A673 (cell line): ENCODE data around the gene DIAPH1. TPM values are rescaled to one million over a fixed set of nuclear protein-coding genes. Genes with fewer than 3 reads are reported as not detected.

ENCODE experiments used
- BruUV-seq: library from RNA; stranded (reverse); fragments of 400-500 nt; replicated peaks from 2 replicates; lab custom pipeline; 2021; lab: Mats Ljungman, UMichigan
- CTCF ChIA-PET: fragments of 300-600 bp; sonication (Branson Sonifier 250); formaldehyde crosslinking; loops from one replicate; lab custom pipeline; 2022; ENCODE audit warnings: antibody characterized with exemption; lab: Charles Lee
- POLR2A ChIA-PET: fragments of 300-600 bp; sonication (Branson Sonifier 250); formaldehyde crosslinking; loops from one replicate; lab custom pipeline; 2022; ENCODE audit warnings: antibody characterized with exemption; ENCODE audit not compliant: low non-redundant PET; lab: Charles Lee
- DNase-seq: peaks from one replicate; pipeline ENCODE4 v3.0.0-alpha.2; 2015; ENCODE audit warnings: low spot score
- H3K27ac ChIP-seq: fragments of 200-600 bp; sonication (generic); 2 replicates; pipeline ENCODE4 v1.5.1; 2016; ENCODE audit warnings: mixed run types, low read depth, mild to moderate bottlenecking, mixed read lengths, antibody characterized with exemption, low read length; ENCODE audit not compliant: poor library complexity, severe bottlenecking
- H3K27me3 ChIP-seq: fragments of 200-600 bp; sonication (generic); replicated peaks from 2 replicates; pipeline ENCODE4 v1.6.1; 2017; ENCODE audit warnings: mixed run types, low read depth, mild to moderate bottlenecking, mixed read lengths, antibody characterized with exemption, low read length; ENCODE audit not compliant: insufficient read depth, poor library complexity
- H3K36me3 ChIP-seq: fragments of 200-600 bp; sonication (generic); 2 replicates; pipeline ENCODE4 v1.6.1; 2016; ENCODE audit warnings: mixed run types, mild to moderate bottlenecking, mixed read lengths, antibody characterized with exemption, low read length; ENCODE audit not compliant: insufficient read depth, poor library complexity, severe bottlenecking
- H3K4me1 ChIP-seq: fragments of 200-600 bp; sonication (generic); 2 replicates; pipeline ENCODE4 v1.6.1; 2017; ENCODE audit warnings: mixed run types, mild to moderate bottlenecking, mixed read lengths, antibody characterized with exemption, low read length; ENCODE audit not compliant: insufficient read depth, poor library complexity, severe bottlenecking
- H3K4me3 ChIP-seq: fragments of 200-600 bp; sonication (generic); 2 replicates; pipeline ENCODE4 v1.5.1; 2016; ENCODE audit warnings: low read depth, mixed run types, mild to moderate bottlenecking, mixed read lengths, low read length; ENCODE audit not compliant: poor library complexity, severe bottlenecking
- H3K9me3 ChIP-seq: fragments of 200-600 bp; sonication (generic); 2 replicates; pipeline ENCODE4 v1.6.1; 2016; ENCODE audit warnings: mixed run types, low read depth, mild to moderate bottlenecking, mixed read lengths, antibody characterized with exemption, low read length; ENCODE audit not compliant: poor library complexity, severe bottlenecking
- CTCF ChIP-seq: fragments of 300-800, 200-600 bp; sonication (generic); conservative IDR thresholded peaks from 2 replicates; pipeline ENCODE4 v1.5.1; 2017; ENCODE audit warnings: low read depth, mild to moderate bottlenecking, antibody characterized with exemption, low read length, moderate library complexity, mixed read lengths
- EZH2 ChIP-seq: fragments of 200-600 bp; sonication (generic); IDR thresholded peaks from 2 replicates; pipeline ENCODE4 v1.6.1; 2017; ENCODE audit warnings: borderline replicate concordance, low read depth, mild to moderate bottlenecking, mixed read lengths, antibody characterized with exemption, low read length; ENCODE audit not compliant: poor library complexity, severe bottlenecking
- intact Hi-C: fragments of 100-400 bp; cut with micrococcal nuclease; formaldehyde crosslinking; loops from one replicate; pipeline ENCODE4 v1.10.0; 2022; ENCODE audit not compliant: unreplicated experiment
- total RNA-seq: library from RNA; stranded (reverse); gene quantifications from 2 replicates; pipeline ENCODE4 v1.2.3, GENCODE V29; 2021

Gene DIAPH1
- total RNA-seq, 1 experiment from 2014 or later: 109 TPM

- Histone ChIP-seq H3K4me3 (no peak overlapping the region), H3K27me3 (no peaks in the 10 kb centered on the region), H3K36me3 (no peaks in the 10 kb centered on the region), H3K4me1 (peaks cover 9% of the 10 kb centered on the region), H3K9me3 (no peaks in the 10 kb centered on the region), H3K27ac (no peak overlapping the region)
- ChIA-PET POLR2A (no interaction called here), CTCF (no interaction called here)
- TF ChIP-seq EZH2 (no peak), CTCF (no peak)
- intact Hi-C loops: no loop called here
- no peak for DNase-seq
- no TSS peak for BruUV-seq
Observed at GRCh38 chr5:141639357-141640050, 20.7 kb upstream of the DIAPH1 start.

GRCh38 chr5:141638771-141639170 lies 20.0 kb upstream of the DIAPH1 start:
- ChIA-PET POLR2A (no interaction called here), CTCF (no interaction called here)
- no peak overlapping the region for H3K4me3 ChIP-seq
- no peaks in the 10 kb centered on the region for H3K36me3 ChIP-seq
- intact Hi-C loops: no loop called here
- no peak for TF ChIP-seq CTCF
- TF ChIP-seq EZH2: no peak
- H3K27ac ChIP-seq: no peak overlapping the region
- DNase-seq: no peak
- H3K4me1 ChIP-seq: peaks cover 9% of the 10 kb centered on the region
- no TSS peak for BruUV-seq
- H3K27me3 ChIP-seq: no peaks in the 10 kb centered on the region
- no peaks in the 10 kb centered on the region for H3K9me3 ChIP-seq

- H3K9me3 ChIP-seq: no peaks in the 10 kb centered on the region
- ChIA-PET CTCF (interaction anchor here (0.6 to 1.4 kb wide), 5 partner anchors 19 to 415 kb away, joined by 3 to 11 read pairs (median 3); partner anchors contain the start of genes DIAPH1 and PCDHB14), POLR2A (interaction anchor here (0.5 kb wide), 1 partner anchor 365 kb away, joined by 3 read pairs; no protein-coding TSS in a partner anchor)
- H3K4me3 ChIP-seq: peak overlapping the region; percentile 95
- peaks cover 9% of the 10 kb centered on the region for H3K4me1 ChIP-seq
- no peak overlapping the region for H3K27ac ChIP-seq
- TF ChIP-seq EZH2: no peak
- peak; percentile 47 for TF ChIP-seq CTCF
- H3K36me3 ChIP-seq: peaks cover 3% of the 10 kb centered on the region
- BruUV-seq: no TSS peak
- intact Hi-C loops: no loop called here
- H3K27me3 ChIP-seq: no peaks in the 10 kb centered on the region
- peak; percentile 60 for DNase-seq
Observed at GRCh38 chr5:141637767-141638419, 19.1 kb upstream of the DIAPH1 start.
